Cortex of kidney (tissue), 1 donor: Measurements from ENCODE around the gene NPC1L1.
"Not testable (repeated sequence)": the region's sequence is repeated elsewhere in the genome, so short reads cannot be mapped to it uniquely, and the experiment has no call there.

Experiments
- DNase-seq: peaks from one replicate; lab custom pipeline; 2025; lab: John Stamatoyannopoulos, UW

The NPC1L1 gene

DNA sequence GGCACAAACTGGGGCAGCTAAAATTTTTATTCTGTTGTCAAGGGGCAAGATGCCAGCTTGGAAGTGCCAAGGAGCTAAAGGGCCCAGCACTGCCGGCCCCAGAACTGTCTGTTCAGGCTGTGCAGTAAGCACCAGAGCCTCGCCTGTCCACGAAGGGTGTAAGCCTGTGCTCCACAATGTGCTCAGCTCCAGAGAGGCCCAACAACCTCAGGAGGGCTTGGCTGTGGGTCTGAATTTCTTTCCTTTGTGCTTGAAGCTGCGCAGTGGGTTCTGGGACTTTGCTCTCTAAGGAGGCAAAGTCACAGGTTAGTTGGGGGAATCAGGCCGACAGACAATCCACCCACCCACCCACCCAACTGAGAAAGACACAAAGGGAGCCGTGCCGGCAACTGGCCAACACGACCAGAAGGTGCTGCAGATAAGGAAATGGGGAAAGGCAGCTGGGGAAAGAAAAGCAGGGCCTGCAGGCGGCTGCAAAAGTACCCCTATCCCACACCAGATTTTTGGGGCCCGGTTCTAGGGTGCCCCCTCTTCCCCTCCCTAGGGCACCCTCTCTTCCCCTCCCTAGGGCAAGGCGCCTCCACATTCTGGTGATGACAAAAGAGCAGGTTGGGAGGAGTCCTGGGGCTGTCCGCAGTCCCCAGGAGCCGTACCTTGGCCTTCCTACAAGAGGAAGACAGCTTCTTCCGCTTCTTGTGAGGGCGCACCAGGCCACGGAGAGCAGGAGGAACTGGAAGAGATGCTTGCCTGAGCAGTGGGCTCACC, 24.8 kb upstream of the NPC1L1 start:
- DNase-seq = no peak

DNA sequence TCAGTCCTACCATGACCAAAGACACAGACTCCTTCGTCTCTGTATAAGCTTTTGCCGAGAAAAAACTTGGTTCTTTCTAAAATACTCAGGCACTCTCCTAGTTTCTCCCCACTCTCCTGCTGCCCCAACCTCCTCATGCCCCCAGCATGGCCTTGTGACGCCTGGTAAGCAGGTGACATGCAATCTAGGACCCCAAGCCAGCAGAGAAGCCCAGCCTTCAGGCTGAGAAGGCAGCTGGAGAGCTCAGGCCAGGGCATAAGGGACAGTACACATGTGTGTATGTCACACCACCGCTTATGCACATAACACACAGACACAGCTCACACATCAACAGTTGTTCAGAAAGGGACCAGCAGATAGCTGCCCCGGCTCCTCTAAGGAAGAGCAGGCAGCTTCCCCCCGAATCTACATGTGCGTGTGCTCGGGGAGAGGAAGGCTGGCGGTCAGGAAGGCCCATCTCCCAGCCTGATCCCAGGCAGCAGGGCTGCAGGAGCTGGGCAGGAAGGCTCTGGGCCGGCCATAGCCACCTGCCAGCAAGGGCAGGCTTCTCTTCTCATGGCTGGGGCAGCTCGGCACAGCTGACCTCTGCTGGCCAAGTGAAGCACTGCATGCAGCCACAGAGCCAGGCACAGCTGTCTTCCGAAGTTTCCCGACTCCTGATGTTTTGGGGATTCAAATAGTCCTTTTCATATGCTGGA, 24.1 kb upstream of the NPC1L1 start:
- no peak for DNase-seq

DNA sequence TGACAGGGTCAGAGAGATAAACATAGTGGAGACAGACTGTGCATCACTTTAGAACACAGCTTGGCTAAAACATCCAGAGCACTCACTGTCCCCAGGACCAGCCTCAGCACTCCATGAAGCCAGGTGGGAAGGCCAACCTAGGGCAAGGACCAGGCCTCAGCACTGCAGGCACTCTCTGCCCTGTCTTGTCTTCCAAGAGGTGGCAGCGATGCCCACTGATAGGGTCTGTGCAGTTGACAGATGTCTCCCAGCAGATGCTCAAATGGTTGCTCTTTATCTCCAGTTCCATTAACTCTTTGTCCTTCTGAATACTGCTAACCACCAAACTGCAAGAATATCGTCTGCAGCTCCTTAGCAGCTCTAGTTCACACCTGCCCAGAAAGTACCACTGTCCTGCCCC, 23.5 kb upstream of the NPC1L1 start:
- DNase-seq = no peak

DNA sequence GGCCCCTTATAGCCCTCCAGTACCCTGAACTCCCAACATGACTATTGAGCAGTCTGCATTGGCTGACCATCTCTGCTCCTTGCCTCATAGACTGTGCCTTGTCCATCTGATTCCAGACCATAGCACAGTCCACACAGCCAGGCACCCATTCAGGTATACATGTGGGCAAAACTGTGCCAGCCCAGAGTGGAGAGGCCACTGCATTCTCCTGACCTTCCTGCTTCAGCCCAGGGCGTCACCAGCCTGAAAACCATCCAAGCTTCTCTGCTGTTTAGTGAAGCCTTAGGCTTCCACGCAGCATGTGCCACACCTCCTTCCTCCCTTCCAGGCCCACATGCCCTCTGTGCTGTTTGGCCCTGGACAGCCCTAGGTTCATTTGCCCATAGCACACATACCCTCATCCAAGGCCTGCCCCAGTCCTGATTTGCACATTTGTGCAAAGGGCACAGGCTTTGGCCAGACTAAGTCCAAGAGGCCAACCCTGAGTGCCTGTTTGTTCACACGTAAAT, 22.1 kb upstream of the NPC1L1 start:
- DNase-seq = no peak

DNA sequence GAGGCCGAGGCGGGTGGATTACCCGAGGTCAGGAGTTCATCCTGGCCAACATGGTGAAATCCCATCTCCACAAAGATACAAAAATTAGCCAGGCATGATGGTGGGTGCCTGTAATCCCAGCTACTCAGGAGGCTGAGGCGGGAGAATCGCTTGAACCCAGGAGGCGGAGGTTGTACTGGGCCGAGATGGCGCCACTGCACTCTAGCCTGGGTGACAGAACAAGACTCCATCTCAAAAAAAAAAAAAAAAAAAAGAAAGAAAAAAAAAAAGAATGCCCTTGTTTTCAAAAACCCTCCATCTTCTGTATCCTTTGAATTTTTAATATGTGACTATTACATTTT, 21.5 kb upstream of the NPC1L1 start:
- DNase-seq = not testable (repeated sequence)

DNA sequence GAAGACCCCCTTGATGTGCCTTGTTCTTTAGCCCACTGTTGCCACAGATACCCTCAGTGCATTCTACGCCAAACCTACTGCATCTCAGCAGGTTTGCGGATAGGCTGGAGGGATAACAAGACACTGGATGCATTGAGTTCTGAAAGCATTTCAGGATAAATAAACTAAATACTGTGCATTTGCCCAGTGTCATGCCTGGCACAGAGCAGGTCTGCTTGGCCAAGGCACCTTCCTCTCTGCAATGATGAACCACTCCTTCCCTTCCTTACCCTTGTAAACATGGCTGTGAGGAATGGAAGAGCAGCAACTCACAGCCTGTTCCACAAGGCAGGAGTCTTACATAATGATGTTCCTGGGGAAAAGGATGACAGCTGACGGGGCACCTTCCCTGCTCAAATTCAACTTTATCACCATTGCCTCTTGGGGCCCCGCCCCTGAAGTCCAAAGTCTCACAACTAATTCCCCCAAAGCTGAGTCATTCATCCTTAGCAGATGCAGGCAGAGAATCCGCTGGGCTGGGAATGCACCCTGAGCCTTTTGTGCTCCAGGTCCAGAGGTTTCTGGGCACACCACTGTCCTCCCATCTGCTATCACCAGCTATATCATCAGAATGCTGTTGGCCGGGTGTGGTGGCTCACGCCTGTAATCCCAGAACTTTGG, 21.0 kb upstream of the NPC1L1 start:
- DNase-seq = no peak

DNA sequence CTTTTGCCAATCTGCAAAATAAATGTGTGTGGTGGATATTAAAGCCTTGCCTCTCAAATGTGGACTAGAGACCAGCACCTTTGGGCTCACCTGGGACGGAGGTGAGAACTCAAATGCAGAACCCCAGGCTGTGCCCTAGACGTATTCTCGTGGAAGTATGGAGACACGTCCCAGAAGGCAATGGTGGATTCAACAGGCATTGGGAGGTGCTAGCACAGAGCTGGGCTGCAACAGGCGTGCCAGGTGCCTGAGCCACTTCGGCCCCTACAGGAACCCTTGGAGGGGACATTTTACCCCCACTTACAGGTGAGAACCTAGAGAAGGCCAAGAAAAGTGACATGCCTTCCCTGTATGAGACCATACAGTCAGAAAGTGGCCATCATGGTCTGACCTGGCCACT, 20.4 kb upstream of the NPC1L1 start:
- DNase-seq = no peak

DNA sequence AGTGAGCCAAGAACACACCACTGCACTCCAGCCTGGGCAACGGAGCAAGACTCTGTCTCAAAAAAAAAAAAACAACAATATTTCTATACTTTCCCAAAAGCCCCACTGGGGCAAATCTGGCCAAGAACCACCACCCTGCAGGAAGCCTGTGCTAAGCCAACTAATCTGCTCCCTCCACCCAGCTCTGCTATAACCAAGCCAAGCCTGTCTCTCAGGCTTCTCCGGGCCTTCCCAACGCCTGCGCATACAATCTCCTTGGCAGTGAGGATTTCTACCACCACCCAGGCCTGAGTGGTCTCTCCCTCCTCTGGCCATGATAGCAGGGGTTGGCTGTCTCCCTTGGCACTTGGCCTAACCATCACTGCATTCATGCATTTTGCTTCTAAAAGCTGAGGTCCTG, 18.4 kb upstream of the NPC1L1 start:
- no peak for DNase-seq

DNA sequence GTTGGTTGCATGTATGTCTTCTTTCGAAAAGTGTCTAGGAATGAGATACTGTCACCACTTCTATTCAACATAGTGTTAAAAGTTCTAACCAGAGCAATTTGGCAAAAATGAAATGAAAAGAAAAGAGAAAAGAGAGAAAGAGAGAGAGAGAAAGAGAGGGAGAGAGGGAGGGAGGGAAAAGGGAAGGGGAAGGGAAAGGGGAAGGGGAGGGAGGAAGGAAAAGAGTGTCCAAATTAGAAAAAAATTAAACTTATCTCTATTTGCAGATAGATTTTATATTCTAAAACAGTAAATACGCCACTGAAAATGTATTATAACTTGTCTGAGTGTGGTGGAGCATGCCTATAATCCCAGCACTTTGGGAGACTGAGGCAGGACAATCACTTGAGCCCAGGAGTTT, 16.4 kb upstream of the NPC1L1 start:
- no peak for DNase-seq

DNA sequence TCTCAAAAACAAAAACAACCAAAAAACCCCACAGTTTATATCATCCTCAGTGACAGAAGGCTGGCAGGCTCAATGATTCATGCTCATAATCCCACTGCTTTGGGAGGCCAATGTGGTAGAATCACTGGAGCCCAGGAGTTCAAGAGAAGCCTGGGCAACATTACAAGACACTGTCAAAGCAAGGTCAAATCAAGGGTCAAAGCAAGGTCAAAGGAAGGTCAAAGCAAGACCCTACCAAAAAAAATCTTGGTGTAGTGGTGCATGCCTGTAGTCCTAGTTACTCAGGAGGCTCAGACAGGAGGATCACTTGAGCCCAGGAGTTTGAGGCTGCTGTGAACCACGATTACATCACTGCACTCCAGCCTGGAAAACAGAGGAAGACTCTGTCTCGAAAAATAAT, 14.2 kb upstream of the NPC1L1 start:
- no peak for DNase-seq

DNA sequence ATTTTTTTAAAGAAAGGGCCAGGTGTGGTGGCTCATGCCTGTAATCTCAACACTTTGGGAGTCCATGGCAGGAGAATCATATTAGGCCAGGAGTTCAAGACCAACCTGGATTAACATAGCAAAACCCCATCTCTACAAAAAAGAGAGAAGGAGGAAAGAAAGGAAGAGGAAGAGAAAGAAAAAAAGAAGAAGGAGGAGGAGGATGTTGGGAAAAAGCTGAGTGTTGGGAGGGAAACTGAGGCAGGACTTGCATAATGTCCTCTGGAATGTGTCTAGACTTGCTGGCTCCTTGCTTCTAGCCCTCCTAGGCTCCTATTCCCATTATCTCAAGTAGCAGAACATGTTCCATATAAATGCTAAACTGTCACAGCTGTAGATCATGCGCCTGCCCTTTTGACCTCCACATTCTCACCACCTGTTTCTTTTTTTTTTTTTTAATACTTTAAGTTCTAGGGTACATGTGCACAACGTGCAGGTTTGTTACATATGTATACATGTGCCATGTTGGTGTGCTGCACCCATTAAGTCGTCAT, 11.4 kb upstream of the NPC1L1 start:
- DNase-seq = not testable (repeated sequence)

DNA sequence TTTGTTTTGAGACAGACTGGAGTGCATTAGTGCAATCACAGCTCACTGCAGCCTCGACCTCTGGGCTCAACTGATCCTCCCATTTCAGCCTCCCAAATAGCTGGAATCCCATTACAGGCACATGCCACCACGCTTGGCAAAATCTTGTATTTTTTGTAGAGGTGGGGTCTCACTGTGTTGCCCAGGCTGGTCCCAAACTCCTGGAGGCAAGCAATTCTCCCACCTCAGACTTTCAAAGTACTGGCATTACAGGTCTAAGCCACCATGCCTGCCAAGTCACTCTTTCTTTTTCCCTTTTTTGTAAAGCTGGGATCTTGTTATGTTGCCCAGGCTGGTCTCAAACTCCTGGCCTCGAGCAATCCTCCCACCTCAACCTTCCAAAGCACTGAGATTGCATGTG, 8.3 kb upstream of the NPC1L1 start:
- DNase-seq = no peak

DNA sequence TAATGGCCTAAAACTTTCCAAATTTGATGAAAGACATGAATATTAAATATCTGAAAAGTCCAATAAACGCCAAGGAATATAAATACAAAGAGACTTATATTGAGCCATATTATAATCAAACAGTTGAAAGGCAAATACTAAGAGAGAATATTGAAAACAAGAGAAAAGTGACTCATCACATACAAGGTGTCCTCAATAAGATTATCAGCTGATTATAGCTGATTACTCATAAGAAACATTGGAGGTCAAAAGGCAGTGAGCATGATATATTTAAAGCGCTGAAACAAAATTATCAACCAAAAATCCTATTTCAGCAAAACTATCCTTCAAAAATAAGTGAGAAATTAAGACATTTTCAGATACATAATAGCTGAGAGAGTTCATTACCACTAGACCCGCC, 7.8 kb upstream of the NPC1L1 start:
- DNase-seq = no peak

DNA sequence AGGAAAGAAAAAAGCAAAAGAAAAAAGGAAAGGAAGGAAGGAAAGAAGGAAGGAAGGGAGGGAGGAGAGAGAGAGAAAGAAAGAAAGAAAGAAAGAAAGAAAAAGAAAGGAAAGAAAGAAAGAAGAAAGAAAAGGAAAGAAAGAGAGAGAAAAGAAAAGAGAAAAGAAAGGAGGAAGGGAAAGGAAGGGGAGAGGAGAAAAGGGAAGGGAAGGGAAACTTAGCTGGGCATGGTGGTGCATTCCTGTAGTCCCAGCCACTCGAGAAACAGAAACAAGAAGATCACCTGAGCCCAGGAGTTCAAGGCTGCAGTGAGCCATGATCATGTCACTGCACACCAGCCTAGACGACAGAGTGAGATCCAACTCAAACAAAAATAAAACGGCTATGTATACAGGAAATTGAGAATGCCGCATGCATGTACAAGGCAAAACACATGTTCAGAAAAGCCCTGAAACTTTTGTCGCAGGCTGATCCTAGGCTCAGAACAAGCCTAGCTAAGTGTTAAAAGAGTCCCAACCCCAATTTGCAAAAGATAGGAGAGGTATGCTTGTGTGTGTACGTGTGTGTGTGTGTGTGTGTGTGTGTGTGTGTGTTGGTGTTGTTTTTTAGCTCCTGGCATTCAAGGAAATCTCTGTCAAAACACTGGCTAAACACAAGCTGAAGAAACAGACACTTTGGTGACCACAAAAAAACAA, 6.6 kb upstream of the NPC1L1 start:
- DNase-seq = no peak

DNA sequence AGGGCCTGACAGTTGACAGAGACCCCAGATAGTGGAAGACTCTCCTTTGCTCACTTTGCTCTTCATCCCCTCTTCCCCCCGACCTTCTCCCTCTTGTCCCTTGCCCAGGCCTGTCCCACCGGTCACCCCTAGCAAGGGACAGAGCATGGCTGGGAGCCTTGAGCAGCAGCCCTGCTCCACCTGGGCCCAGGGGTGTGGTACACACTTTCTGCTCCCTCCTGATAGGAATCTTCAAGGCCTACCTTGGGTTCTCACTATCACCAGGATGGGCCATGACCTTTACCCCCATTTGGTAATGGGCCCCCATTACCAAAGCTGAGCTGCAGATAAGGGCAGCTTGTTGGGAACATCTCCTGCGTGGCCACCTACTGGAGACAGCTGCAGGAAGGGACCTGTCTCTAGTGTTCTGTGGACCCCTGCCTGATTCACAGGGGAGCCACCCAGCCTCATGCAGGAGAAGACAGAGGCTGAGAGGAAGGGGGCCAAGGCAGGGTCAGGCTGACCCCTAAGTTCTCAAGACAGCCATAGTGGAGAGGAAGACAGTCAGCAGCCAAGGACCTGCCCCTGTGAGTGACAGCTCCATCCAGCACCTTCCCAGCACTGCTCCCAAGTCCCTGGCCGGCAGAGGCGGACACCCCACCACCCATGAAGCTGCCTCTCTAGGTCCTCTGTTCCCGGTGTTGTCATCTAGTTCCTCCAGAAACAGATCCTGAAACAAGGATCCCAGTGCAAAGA, 913 bp upstream of the NPC1L1 start:
- no peak for DNase-seq

DNA sequence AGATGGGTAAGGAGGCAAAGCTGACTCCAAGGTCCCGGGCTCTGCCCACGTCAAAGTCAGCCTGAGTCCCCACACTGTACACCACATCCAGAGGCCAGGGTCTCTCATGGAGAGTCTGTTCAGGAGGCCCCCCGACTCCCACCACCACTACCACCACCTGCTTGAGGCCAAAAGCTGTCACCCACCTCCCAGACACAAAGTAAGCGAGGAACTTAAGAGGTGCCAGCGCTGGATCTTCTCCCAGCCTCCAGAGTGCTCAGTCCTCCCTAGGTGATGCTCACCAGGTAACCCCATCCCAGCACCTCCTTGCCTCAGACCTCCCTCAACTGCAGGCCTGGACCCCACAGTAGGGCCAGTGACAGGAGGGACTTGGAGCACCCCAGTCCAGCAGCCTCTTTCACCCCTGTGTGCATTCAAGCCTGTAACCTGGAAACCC, 520 bp downstream of the NPC1L1 start:
- DNase-seq = no peak

DNA sequence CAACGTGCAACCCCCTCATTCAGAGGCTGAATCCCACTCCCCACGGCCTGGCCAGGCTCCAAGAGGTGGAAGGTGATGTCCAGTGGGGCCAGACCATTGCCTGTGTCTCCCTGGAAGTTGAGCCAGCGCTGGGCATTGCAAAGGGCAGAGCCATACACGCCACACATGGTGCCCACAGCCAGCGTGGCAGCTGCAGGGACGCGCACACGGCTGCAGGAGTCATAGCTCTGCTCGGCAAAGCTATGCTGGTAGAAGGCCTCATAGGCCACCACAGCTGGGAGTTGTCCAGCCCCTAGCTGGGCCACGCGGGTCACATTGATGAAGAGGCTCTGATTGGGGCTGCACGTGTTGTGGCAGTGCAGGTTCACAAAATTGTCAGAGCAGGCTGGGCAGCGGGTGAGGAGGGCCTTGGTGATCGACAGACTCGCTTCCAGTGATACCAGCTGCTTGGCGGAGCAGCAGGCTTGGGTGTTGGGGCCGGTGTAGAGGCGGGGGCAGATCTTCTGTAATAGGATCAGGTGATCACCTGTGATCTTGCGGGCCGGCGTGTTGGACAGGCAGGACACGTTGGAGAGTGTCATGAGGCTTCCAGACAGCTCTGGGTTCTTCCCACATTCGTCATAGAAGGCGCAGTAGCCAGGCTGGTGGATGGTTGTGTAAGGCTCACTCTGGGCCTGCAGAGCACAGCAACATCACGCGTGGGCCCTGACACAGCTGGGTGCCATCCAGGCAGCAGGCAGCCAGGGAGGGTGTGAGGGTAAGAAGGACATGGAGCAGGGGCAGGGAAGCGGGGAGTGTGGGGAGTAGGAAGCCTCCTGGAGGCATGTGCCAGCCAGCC, 1.2 kb downstream of the NPC1L1 start:
- DNase-seq = no peak

DNA sequence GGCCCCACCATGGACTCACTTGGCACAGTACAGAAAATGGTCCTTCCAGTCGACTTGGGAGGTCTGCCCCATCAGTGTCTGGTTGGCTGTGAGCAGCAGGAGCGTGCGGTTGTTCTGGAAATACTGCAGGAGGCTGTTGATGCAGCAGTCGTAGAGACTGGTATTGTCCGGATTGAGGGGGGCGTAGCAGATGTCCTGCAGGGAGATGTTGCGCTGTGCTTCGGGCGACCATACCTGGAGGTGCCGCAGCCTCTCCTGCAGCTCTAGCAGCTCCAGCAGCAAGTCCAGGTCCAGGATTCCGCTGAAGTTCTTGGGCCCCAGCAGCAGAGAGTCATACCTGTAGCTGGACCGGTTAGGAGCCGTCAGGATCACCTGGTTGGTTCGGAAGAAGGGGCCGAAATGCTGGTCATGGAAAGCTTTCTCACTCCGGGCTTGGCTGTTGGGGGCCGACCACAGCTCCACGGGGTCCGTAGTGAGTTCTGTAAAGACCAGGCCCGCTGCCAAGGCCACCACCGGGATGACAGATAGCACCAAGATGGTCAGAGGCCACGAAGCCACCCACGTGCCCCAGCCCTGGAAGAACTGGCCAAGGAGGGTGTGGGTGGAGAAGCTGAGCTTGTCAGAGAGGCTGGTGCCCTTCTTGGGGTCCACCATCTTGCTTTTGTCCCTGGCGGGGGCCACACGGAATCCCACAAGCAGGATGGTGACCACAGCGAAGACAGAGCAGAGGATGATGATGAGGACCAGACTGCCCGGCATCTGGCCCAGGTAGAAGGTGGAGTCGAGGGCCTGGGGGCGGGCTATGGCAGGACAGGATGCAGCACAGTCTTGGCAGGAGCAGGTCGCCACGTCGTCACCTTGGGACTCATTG, 2.1 kb downstream of the NPC1L1 start:
- no peak for DNase-seq

DNA sequence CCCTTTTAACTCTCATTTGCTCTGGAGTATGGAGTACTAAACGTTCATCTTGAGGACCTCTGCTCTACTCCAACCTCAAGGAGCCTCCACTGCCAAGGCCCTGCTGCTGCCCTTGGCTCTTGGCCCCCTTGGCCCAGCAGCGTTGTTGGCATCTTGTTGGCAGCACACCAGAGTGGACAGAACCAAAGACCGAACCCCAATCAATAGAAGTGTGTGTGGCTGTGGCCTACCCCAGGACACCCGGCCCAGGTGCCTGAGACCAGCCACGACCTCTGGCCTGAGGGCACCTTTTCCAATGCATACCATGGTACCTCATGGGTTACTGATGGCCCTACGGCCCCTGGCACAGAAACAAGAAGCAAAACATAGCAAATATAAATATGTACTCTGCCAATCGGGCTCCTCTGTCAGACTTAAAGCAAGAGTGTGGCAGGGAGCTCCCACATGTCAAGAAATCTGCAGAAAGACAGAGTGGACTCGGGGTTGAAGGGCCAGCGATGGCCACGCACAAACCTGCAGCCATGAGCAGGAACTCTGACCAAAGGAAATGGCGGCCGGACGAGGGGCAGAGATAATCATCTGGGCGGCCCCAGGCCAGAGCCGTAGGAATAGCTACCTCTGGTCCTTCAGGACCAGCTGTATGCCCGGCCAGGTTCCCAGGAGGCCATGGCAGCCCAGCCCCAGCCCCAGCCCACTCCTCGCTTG, 2.9 kb downstream of the NPC1L1 start:
- no peak for DNase-seq
